GM12878 (cell line): ENCODE data around the gene LSAMP. TPM values are rescaled to one million over a fixed set of nuclear protein-coding genes. Genes with fewer than 3 reads are reported as not detected.

Experiments used
- ATAC-seq: fragments of 200-7000 bp; cut with Tn5 transposase; 3 replicates; pipeline ENCODE4 v1.9.1; 2020; ENCODE audit warnings: mild to moderate bottlenecking, moderate library complexity
- BruUV-seq: library from RNA; stranded (reverse); fragments of 400-500 nt; replicated peaks from 2 replicates; lab custom pipeline; 2021; lab: Mats Ljungman, UMichigan
- CTCF ChIA-PET: fragments of 300-600 bp; sonication (Branson Sonifier 250); formaldehyde crosslinking; extraction: SDS; loops from one replicate; lab custom pipeline; 2021; ENCODE audit warnings: inconsistent platforms; lab: Yijun Ruan, JAX
- POLR2A ChIA-PET: fragments of 350-600 bp; formaldehyde crosslinking; extraction: SDS; loops from one replicate; lab custom pipeline; 2021; ENCODE audit warnings: inconsistent platforms; lab: Charles Lee
- RAD21 ChIA-PET: fragments of 300-600 bp; sonication (Branson Sonifier 250); formaldehyde crosslinking; loops from one replicate; lab custom pipeline; 2023; ENCODE audit warnings: antibody characterized with exemption; ENCODE audit not compliant: unreplicated experiment; lab: Charles Lee
- SMC1A ChIA-PET: fragments of 300-600 bp; sonication (Branson Sonifier 250); formaldehyde crosslinking; loops from one replicate; lab custom pipeline; 2023; ENCODE audit not compliant: unreplicated experiment, uncharacterized antibody; lab: Charles Lee
- DNase-seq: peaks from one replicate; pipeline ENCODE4 v3.0.0-alpha.2; 2011; ENCODE audit warnings: low read depth, low spot score
- FAIRE-seq: peaks from 3 replicates; lab custom pipeline; 2011; peaks lifted over from hg19 to GRCh38; lab: Jason Lieb, UNC
- H2AFZ ChIP-seq: 2 replicates; pipeline ENCODE4 v1.6.0; 2011; ENCODE audit warnings: low read depth, low read length, control low read depth; ENCODE audit not compliant: control insufficient read depth
- H3K27ac ChIP-seq: 2 replicates; pipeline ENCODE4 v1.5.1; 2011; ENCODE audit warnings: control low read depth; ENCODE audit not compliant: control insufficient read depth, insufficient read depth
- H3K27me3 ChIP-seq, 2 experiments: replicated peaks in 1 of 2; 2 replicates each; pipeline versions ENCODE4 v1.6.0 to v1.6.1; 2011; ENCODE audit warnings: low read length in 1 of 2; ENCODE audit not compliant: control insufficient read depth in 2 of 2, insufficient read depth in 2 of 2
- H3K36me3 ChIP-seq, 2 experiments: 2 replicates each; pipeline ENCODE4 v1.5.1; 2011; ENCODE audit warnings: low read length in 1 of 2; ENCODE audit not compliant: control insufficient read depth in 2 of 2, insufficient read depth in 2 of 2
- H3K4me1 ChIP-seq: 2 replicates; pipeline ENCODE4 v1.6.1; 2011; ENCODE audit warnings: mild to moderate bottlenecking, low read length, moderate library complexity, mixed read lengths; ENCODE audit not compliant: control insufficient read depth, insufficient read depth
- H3K4me2 ChIP-seq: 2 replicates; pipeline ENCODE4 v1.6.0; 2011; ENCODE audit warnings: control low read depth; ENCODE audit not compliant: control insufficient read depth, insufficient read depth
- H3K4me3 ChIP-seq: fragments of 200-600 bp; sonication (generic); 2 replicates; pipeline ENCODE4 v1.5.1; 2016
- H3K79me2 ChIP-seq: 2 replicates; pipeline ENCODE4 v1.6.0; 2011; ENCODE audit warnings: low read length; ENCODE audit not compliant: control insufficient read depth, insufficient read depth
- H3K9ac ChIP-seq: 2 replicates; pipeline ENCODE4 v1.8.0; 2011; ENCODE audit warnings: low read length, control low read depth, mixed read lengths; ENCODE audit not compliant: control insufficient read depth, insufficient read depth
- H3K9me3 ChIP-seq: replicated peaks from 3 replicates; pipeline ENCODE4 v1.5.1; 2011; ENCODE audit warnings: mild to moderate bottlenecking, low read length; ENCODE audit not compliant: control insufficient read depth, insufficient read depth
- H4K20me1 ChIP-seq: 2 replicates; pipeline ENCODE4 v1.6.0; 2011; ENCODE audit not compliant: control insufficient read depth, insufficient read depth
- ATF2 ChIP-seq: IDR thresholded peaks from 2 replicates; pipeline ENCODE4 v1.6.1; 2012; ENCODE audit warnings: low read length, inconsistent platforms
- ATF7 ChIP-seq: fragments of 450-650 bp; IDR thresholded peaks from 2 replicates; pipeline ENCODE4 v1.6.1; 2016; ENCODE audit warnings: low read depth, mild to moderate bottlenecking
- BHLHE40 ChIP-seq, 2 experiments: fragments of 450-650 bp in 1 of 2; IDR thresholded peaks; 2 replicates each; pipeline ENCODE4 v1.6.1; 2011 to 2017; ENCODE audit warnings: low read depth in 2 of 2, borderline replicate concordance in 1 of 2, improper control_type of control experiment in 1 of 2, low read length in 1 of 2, mild to moderate bottlenecking in 1 of 2
- BMI1 ChIP-seq: fragments of 450-650 bp; IDR thresholded peaks from 2 replicates; pipeline ENCODE4 v1.6.1; 2016; ENCODE audit warnings: mild to moderate bottlenecking, moderate library complexity, borderline replicate concordance
- CHD2 ChIP-seq: IDR thresholded peaks from 2 replicates; pipeline ENCODE4 v1.6.1; 2011; ENCODE audit warnings: low read depth, low read length, improper control_type of control experiment, borderline replicate concordance
- CREB1 ChIP-seq: IDR thresholded peaks from 2 replicates; pipeline ENCODE4 v1.6.1; 2012; ENCODE audit warnings: low read depth, mild to moderate bottlenecking, inconsistent platforms
- DPF2 ChIP-seq: fragments of 450-650 bp; IDR thresholded peaks from 2 replicates; pipeline ENCODE4 v1.6.1; 2017; ENCODE audit warnings: mild to moderate bottlenecking
- EP300 ChIP-seq, 2 experiments: fragments of 150-350 bp in 1 of 2; IDR thresholded peaks; 2 replicates each; pipeline ENCODE4 v1.6.1; 2011 to 2012; ENCODE audit warnings: low read depth in 2 of 2, low read length in 2 of 2, borderline replicate concordance in 1 of 2, improper control_type of control experiment in 1 of 2, inconsistent platforms in 1 of 2; ENCODE audit not compliant: control insufficient read depth in 1 of 2
- IKZF2 ChIP-seq, 2 experiments: fragments of 450-650 bp; IDR thresholded peaks; 2 replicates each; pipeline ENCODE4 v1.6.1; 2017; ENCODE audit warnings: mild to moderate bottlenecking in 2 of 2, moderate library complexity in 2 of 2
- JUNB ChIP-seq: IDR thresholded peaks from 2 replicates; pipeline ENCODE4 v1.6.1; 2016; ENCODE audit warnings: antibody characterized with exemption, mild to moderate bottlenecking
- MTA2 ChIP-seq: fragments of 450-650 bp; IDR thresholded peaks from 2 replicates; pipeline ENCODE4 v1.6.1; 2016; ENCODE audit warnings: low read depth, mild to moderate bottlenecking, moderate library complexity
- MXI1 ChIP-seq: fragments of 150-350 bp; IDR thresholded peaks from 2 replicates; pipeline ENCODE4 v1.6.1; 2011; ENCODE audit warnings: low read depth, mild to moderate bottlenecking, inconsistent platforms, low read length, improper control_type of control experiment
- NFIC ChIP-seq: IDR thresholded peaks from 2 replicates; pipeline ENCODE4 v1.6.1; 2012; ENCODE audit warnings: low read depth, mild to moderate bottlenecking, inconsistent platforms, low read length, moderate library complexity
- NRF1 ChIP-seq: conservative IDR thresholded peaks from 2 replicates; pipeline ENCODE4 v1.6.1; 2011; ENCODE audit warnings: mild to moderate bottlenecking, low read depth, low read length, improper control_type of control experiment
- RUNX3 ChIP-seq: IDR thresholded peaks from 2 replicates; pipeline ENCODE4 v1.6.1; 2012; ENCODE audit warnings: low read length, inconsistent platforms
- TARDBP ChIP-seq: IDR thresholded peaks from 2 replicates; pipeline ENCODE4 v1.6.1; 2016; ENCODE audit warnings: borderline replicate concordance
- WGBS: methylation state at CpG from one replicate; pipeline ENCODE4 v1.1.6; 2016; ENCODE audit warnings: low lambda C conversion rate; ENCODE audit not compliant: insufficient replicate concordance, insufficient coverage; ENCODE audit errors: missing lambda C conversion rate; 5-methylcytosine and 5-hydroxymethylcytosine counted together
- in situ Hi-C: fragments of 300-500 bp; cut with MboI; formaldehyde crosslinking; loops from 9 replicates; pipeline ENCODE4 v1.14.3; 2018; ENCODE audit warnings: mixed read lengths
- intact Hi-C: fragments of 100-400 bp; cut with micrococcal nuclease; formaldehyde crosslinking; loops from one replicate; pipeline ENCODE4 v1.14.2; 2022; ENCODE audit not compliant: unreplicated experiment
- polyA plus RNA-seq, 11 experiments: library from polyadenylated mRNA; depleted of rRNA in 4 of 11; unstranded in 6 of 11; stranded (reverse) in 5 of 11; fragments of >200 nt; fragmentation: Nextera tagmentation in 4 of 11; fragmentation: Illumina TruSeq in 1 of 11; extraction: Ambion mirVana in 4 of 11; extraction: Trizol in 1 of 11; gene quantifications; 1 replicate in 1 of 11; 2 replicates in 10 of 11; pipeline versions ENCODE4 v1.2.1 to v1.2.3, GENCODE V29; 2011 to 2016; ENCODE audit warnings: inconsistent platforms in 2 of 11, missing spikeins in 2 of 11, low read depth in 1 of 11
- total RNA-seq, 4 experiments: library from RNA; depleted of rRNA in 3 of 4; stranded (reverse); fragments of >200 nt in 3 of 4; fragmentation: Illumina TruSeq in 1 of 4; extraction: Trizol in 1 of 4; gene quantifications; 2 replicates each; pipeline versions ENCODE4 v1.2.1 to v1.2.3, GENCODE V29; 2013 to 2021
- TF ChIP-seq, protein P1 (sequence below): fragments of 450-650 bp; conservative IDR thresholded peaks from 2 replicates; pipeline ENCODE4 v1.6.1; 2017; ENCODE audit warnings: mild to moderate bottlenecking, moderate library complexity
- TF ChIP-seq, protein P2 (sequence below): fragments of 450-650 bp; IDR thresholded peaks from 2 replicates; pipeline ENCODE4 v1.6.1; 2016; ENCODE audit warnings: mild to moderate bottlenecking

Gene LSAMP
- total and polyA plus RNA-seq, 10 of the 15 experiments (the other 5 are each of a cell fraction or from before 2014, with no cell fraction given), result 2.0 to 12.7 (median 6.5) TPM

DNA sequence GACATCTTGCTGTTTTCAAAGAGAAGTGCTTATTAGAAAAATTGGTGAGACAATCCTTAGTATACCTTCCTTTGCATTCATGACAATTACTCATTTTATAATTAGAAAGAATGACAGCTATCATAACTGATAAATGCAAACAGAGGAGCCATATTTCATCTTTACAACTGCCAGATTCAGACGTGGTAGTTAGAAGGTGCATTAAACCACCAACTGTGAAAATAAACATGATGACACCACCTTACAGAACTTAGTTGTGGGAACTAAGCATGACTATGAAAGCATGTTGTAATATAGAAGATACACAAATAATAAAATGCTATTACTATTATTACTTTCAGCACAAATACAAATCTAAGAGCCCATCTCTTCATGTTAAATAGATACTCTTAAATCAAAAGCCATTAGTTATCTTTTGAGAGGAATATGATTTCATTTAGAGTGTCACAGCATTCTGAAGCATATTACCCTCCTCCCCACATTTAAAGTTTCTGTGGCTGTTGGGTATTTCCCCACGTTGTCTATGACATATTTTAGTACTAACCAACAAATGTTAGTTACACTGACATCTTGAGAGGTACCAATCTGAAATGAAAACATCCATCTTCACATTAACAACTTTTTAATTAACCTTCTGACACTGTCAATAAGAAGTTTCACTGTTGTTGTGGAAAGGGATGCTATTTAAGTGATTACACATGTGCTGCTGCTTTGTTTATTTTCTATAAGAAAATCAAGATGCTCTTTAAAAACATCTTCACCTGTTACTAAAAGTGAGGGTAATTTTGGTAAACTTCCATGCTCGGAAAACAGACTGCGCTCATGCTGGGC is 163.8 kb downstream of the LSAMP start:
- Histone ChIP-seq H3K4me3 (no peak overlapping the region), H2AFZ (no peak overlapping the region), H3K4me2 (no peak overlapping the region), H3K27me3 (no peaks in the 10 kb centered on the region; a peak in 2 of 4 replicates), H3K9ac (no peak overlapping the region), H4K20me1 (no peaks in the 10 kb centered on the region), H3K4me1 (no peaks in the 10 kb centered on the region), H3K9me3 (no peaks in the 10 kb centered on the region), H3K27ac (no peak overlapping the region), H3K36me3 (no peaks in the 10 kb centered on the region), H3K79me2 (no peaks in the 10 kb centered on the region)
- ATAC-seq, result peak; percentile 89
- SMC1A ChIA-PET, result interaction anchor here (0.8 to 2.1 kb wide), 5 partner anchors 8 to 27 kb away, joined by 3 to 7 read pairs (median 3); no protein-coding TSS in a partner anchor
- CTCF ChIA-PET, result interaction anchor here (1.1 kb wide), 1 partner anchor 19 kb away, joined by 3 read pairs; no protein-coding TSS in a partner anchor
- POLR2A ChIA-PET, result interaction anchor here (0.9 kb wide), 1 partner anchor 58 kb away, joined by 3 read pairs; no protein-coding TSS in a partner anchor
- intact Hi-C loops, result no loop called here
- WGBS, result 11% methylated on average over 4 of the region's 4 CpGs
- no peak for FAIRE-seq
- in situ Hi-C loops, result no loop called here
- TSS peak; percentile 96 for BruUV-seq
- RAD21 ChIA-PET, result interaction anchor here (1.1 kb wide), 1 partner anchor 15 kb away, joined by 4 read pairs; no protein-coding TSS in a partner anchor
- no peak for DNase-seq
- TF ChIP-seq NFIC (peak; percentile 34; the same call in 1 of the 2 replicates), CREB1 (peak; percentile 29; the same call in 1 of the 2 replicates), JUNB (peak; percentile 47; the same call in 1 of the 2 replicates), CHD2 (0 out of 2 replicates have a peak, but pooled peaks have one; percentile 13), ATF7 (peak; percentile 86), IKZF2 (IDR thresholded peaks at IDR 0.05) (no peak), BHLHE40 (IDR thresholded peaks at IDR 0.05; ENCODE audit: borderline replicate concordance in 1 of 2, low read depth in 2 of 2, low read length in 1 of 2) (peak; percentile 45 to 47; a peak in 1 of 4 replicates), TARDBP (no peak), EP300 (IDR thresholded peaks at IDR 0.05; ENCODE audit: borderline replicate concordance in 1 of 2, control insufficient read depth in 1 of 2, low read depth in 2 of 2, low read length in 2 of 2) (peak in 1 of 2 experiments; percentile 43; a peak in 1 of 4 replicates), DPF2 (peak; percentile 57; the same call in 1 of the 2 replicates), MXI1 (peak; percentile 42; the same call in 1 of the 2 replicates), MTA2 (peak; percentile 76), BMI1 (peak; percentile 45; the same call in 1 of the 2 replicates), ATF2 (0 out of 2 replicates have a peak, but pooled peaks have one; percentile 11), RUNX3 (peak; percentile 56; the same call in 1 of the 2 replicates), NRF1 (no peak)
- TF ChIP-seq, protein P1, sequence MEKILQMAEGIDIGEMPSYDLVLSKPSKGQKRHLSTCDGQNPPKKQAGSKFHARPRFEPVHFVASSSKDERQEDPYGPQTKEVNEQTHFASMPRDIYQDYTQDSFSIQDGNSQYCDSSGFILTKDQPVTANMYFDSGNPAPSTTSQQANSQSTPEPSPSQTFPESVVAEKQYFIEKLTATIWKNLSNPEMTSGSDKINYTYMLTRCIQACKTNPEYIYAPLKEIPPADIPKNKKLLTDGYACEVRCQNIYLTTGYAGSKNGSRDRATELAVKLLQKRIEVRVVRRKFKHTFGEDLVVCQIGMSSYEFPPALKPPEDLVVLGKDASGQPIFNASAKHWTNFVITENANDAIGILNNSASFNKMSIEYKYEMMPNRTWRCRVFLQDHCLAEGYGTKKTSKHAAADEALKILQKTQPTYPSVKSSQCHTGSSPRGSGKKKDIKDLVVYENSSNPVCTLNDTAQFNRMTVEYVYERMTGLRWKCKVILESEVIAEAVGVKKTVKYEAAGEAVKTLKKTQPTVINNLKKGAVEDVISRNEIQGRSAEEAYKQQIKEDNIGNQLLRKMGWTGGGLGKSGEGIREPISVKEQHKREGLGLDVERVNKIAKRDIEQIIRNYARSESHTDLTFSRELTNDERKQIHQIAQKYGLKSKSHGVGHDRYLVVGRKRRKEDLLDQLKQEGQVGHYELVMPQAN, result no peak
- TF ChIP-seq, protein P2, sequence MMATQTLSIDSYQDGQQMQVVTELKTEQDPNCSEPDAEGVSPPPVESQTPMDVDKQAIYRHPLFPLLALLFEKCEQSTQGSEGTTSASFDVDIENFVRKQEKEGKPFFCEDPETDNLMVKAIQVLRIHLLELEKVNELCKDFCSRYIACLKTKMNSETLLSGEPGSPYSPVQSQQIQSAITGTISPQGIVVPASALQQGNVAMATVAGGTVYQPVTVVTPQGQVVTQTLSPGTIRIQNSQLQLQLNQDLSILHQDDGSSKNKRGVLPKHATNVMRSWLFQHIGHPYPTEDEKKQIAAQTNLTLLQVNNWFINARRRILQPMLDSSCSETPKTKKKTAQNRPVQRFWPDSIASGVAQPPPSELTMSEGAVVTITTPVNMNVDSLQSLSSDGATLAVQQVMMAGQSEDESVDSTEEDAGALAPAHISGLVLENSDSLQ, result peak; percentile 79
